Cardiac fibroblast (primary cell): ENCODE measurements around the gene SPCS3.
"Not testable (repeated sequence)": the region's sequence is repeated elsewhere in the genome, so short reads cannot be mapped to it uniquely, and the experiment has no call there.

ENCODE experiments used
- DNase-seq, 2 donors: peaks; one replicate each; pipeline versions ENCODE4 v3.0.0 to v3.0.0-alpha.2; 2010; ENCODE audit warnings: low read depth in 2 of 2
- H3K4me3 ChIP-seq, 2 donors: replicated peaks in 1 of 2; 1 replicate in 1 of 2; 2 replicates in 1 of 2; pipeline ENCODE4 v1.5.1; 2011; ENCODE audit warnings: low read depth in 2 of 2, low read length in 2 of 2, mild to moderate bottlenecking in 2 of 2, moderate library complexity in 1 of 2
- CTCF ChIP-seq: IDR thresholded peaks from one replicate; pipeline ENCODE4 v1.5.1; 2011; ENCODE audit warnings: low read depth, mild to moderate bottlenecking, low read length, inconsistent platforms

SPCS3 gene

GRCh38 chr4:176323511-176324160, 3.9 kb downstream of the SPCS3 start:
- no peak for TF ChIP-seq CTCF
- no peak overlapping the region for H3K4me3 ChIP-seq
- DNase-seq, result peak; percentile 41 to 48

- H3K4me3 ChIP-seq, result not testable (repeated sequence)
These were observed 5.1 kb downstream of the SPCS3 start for GRCh38 chr4:176324876-176325275.

GRCh38 chr4:176333076-176333475, 13.3 kb downstream of the SPCS3 start:
- H3K4me3 ChIP-seq, result no peak overlapping the region
- TF ChIP-seq CTCF, result no peak
- no peak for DNase-seq

More at GRCh38 chr4:176324876-176325275, 5.1 kb downstream of the SPCS3 start:
- DNase-seq, result not testable (repeated sequence)

- no peak for TF ChIP-seq CTCF
- peak in 1 of 2 donors; percentile 8 for DNase-seq
- H3K4me3 ChIP-seq, result no peak overlapping the region
These were observed 14.3 kb downstream of the SPCS3 start for GRCh38 chr4:176334066-176334465.

GRCh38 chr4:176335421-176335820, 15.7 kb downstream of the SPCS3 start:
- TF ChIP-seq CTCF, result no peak
- no peak overlapping the region for H3K4me3 ChIP-seq
- peak; percentile 46 to 49 for DNase-seq

- no peak for TF ChIP-seq CTCF
- DNase-seq, result peak in 1 of 2 donors; percentile 28
- no peak overlapping the region for H3K4me3 ChIP-seq
These were observed 20.4 kb downstream of the SPCS3 start for GRCh38 chr4:176339936-176340761.
